Lower leg skin (tissue), 4 donors: ENCODE measurements around the gene USP13. TPM values are rescaled to one million over a fixed set of nuclear protein-coding genes. Genes with fewer than 3 reads are reported as not detected.

Experiments
- DNase-seq, 2 donors: peaks; one replicate each; pipeline ENCODE4 v3.0.0-alpha.2; 2019; ENCODE audit warnings: low spot score in 2 of 2
- H3K4me3 ChIP-seq: fragments of 200-600 bp; sonication (generic); 2 replicates; pipeline ENCODE4 v1.5.1; 2017; ENCODE audit warnings: mild to moderate bottlenecking, low read depth; ENCODE audit not compliant: poor library complexity, severe bottlenecking
- POLR2A ChIP-seq, 2 donors: fragments of 450-650 bp; IDR thresholded peaks; one replicate each; pipeline ENCODE4 v1.6.1; 2016 to 2017; ENCODE audit warnings: antibody characterized with exemption in 2 of 2, mild to moderate bottlenecking in 1 of 2, moderate library complexity in 1 of 2
- WGBS, 2 donors: methylation state at CpG; one replicate each; pipeline ENCODE4 v1.1.5; 2018; 5-methylcytosine and 5-hydroxymethylcytosine counted together
- intact Hi-C: fragments of 100-400 bp; cut with DNase I; formaldehyde crosslinking; loops from one replicate; pipeline ENCODE4 v1.15.0; 2023; ENCODE audit warnings: low total_unique reads
- total RNA-seq, 4 donors: library from RNA; depleted of rRNA; stranded (reverse); fragments of >200 nt; gene quantifications; one replicate each; pipeline ENCODE4 v1.1.0, GENCODE V29; 2016
- TF ChIP-seq, protein P1 (sequence below), 3 donors: fragments of 450-650 bp; IDR thresholded peaks; one replicate each; pipeline ENCODE4 v1.5.1; 2016; ENCODE audit warnings: antibody characterized with exemption in 3 of 3, mild to moderate bottlenecking in 3 of 3, moderate library complexity in 2 of 3

The USP13 gene
- total RNA-seq, 4 donors from 2014 or later: 1.6 to 9.4 (median 5.8) TPM

DNA sequence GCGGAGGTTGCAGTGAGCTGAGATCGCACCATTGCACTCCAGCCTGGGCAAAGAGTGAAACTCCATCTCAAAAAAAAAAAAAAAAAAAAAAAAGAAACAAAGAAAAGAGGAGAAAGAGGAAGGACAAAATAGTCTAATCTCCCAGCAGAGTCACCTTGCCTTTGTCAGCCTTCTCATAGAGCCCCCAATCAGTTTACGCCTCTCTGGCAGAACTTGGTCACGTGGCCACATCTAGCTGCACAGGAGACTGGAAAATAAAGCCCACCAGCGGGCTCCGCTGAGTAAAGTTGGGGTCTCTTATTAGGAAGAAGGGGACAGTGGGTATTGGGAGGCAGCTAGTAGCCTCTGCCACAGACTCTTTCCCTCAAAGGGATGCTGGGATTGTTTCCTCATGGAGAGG lies 41.9 kb downstream of the USP13 start:
- no peak for DNase-seq
- 97 to 100% methylated on average over 6 of the region's 6 CpGs for WGBS, 2 donors

DNA sequence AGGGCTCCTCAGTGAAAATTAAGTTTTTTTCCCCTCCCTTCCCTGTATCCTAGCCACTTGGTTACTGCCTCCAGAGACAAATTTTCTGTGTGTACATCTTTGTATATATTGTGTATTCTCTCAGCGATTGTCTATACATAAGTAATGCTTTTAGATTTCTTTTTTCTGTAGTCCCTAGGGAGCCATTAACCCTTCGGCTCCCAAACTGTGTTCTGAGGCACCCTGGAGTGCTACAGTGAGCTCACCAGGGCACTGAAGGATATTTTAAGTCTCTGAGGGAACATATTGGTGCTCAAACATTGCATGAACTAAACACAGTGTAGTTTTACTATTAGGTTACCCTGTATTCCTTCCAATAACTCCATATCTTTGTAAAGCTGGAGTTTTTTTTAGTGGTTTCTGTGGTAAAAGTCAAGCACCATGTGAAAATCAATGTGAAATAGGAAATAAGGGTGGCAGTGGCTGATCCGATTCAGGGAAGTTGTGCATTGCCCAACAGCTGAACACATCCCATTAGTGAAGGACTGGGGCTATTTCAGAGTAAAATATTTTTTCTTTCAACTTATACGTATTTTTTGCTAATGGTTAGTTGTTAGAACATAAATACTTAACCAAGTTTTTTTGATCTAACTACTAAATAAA lies 43.0 kb downstream of the USP13 start:
- H3K4me3 ChIP-seq: no peak overlapping the region
- TF ChIP-seq, protein P1, sequence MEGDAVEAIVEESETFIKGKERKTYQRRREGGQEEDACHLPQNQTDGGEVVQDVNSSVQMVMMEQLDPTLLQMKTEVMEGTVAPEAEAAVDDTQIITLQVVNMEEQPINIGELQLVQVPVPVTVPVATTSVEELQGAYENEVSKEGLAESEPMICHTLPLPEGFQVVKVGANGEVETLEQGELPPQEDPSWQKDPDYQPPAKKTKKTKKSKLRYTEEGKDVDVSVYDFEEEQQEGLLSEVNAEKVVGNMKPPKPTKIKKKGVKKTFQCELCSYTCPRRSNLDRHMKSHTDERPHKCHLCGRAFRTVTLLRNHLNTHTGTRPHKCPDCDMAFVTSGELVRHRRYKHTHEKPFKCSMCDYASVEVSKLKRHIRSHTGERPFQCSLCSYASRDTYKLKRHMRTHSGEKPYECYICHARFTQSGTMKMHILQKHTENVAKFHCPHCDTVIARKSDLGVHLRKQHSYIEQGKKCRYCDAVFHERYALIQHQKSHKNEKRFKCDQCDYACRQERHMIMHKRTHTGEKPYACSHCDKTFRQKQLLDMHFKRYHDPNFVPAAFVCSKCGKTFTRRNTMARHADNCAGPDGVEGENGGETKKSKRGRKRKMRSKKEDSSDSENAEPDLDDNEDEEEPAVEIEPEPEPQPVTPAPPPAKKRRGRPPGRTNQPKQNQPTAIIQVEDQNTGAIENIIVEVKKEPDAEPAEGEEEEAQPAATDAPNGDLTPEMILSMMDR (IDR thresholded peaks at IDR 0.05): no peak
- no peak for TF ChIP-seq POLR2A (IDR thresholded peaks at IDR 0.05)
- WGBS, 2 donors: 79 to 85% methylated on average over 4 of the region's 4 CpGs
- no peak for DNase-seq
- intact Hi-C loops: no loop called here

More for the DNA sequence above, 41.9 kb downstream of the USP13 start:
- H3K4me3 ChIP-seq: no peak overlapping the region
- intact Hi-C loops: no loop called here
- TF ChIP-seq, protein P1 (IDR thresholded peaks at IDR 0.05): no peak
- TF ChIP-seq POLR2A (IDR thresholded peaks at IDR 0.05): no peak

DNA sequence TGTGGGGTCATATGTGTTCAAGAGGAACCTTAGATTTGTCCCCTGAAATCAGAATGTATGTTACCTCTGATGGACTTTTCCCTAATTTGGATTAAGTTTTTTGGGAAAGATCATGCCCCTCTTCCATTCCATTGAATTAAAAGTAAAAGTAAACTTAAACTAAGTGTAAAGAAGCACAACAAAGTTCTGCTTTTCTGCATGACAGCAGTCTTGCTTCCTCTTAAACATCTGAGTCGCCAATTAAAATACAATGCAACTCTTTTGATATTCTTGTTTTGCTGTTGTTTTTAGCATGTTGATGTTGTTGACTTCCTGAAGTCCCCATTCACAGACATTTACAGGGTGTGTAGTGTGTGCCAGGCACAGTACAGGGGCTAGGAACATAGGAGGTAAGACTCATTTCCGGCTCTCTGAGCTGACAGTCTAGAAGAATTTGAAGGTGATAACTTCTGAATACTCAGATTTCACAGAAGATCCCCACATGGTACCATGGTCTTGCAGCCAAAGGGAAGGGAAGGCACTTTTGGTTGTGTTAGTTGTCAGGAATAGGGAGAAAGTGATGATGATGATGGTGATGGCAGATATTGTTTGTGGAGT lies 45.0 kb downstream of the USP13 start:
- WGBS, 2 donors: 91 to 92% methylated on average over 2 of the region's 2 CpGs
- no peak overlapping the region for H3K4me3 ChIP-seq
- no peak for TF ChIP-seq POLR2A (IDR thresholded peaks at IDR 0.05)
- TF ChIP-seq, protein P1 (IDR thresholded peaks at IDR 0.05): no peak
- DNase-seq: no peak
- intact Hi-C loops: no loop called here

DNA sequence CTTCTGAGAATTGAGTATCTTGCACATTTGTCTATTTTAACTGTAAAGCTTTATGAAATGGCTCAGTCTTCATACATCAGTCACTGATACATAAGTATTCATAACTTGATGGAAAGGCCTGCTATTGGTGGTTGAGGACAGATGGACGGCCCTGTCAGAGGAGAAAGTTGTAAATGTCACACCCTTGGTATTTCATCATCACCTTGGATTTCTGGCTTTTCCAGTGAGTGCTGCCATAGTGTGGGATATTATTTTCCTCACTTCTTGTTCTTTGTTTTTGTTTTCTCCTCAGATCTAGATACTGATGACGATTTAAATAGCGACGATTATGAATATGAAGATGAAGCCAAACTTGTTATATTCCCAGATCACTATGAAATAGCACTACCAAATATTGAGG lies 47.9 kb downstream of the USP13 start:
- no peak for DNase-seq
- no peak overlapping the region for H3K4me3 ChIP-seq
- TF ChIP-seq, protein P1 (IDR thresholded peaks at IDR 0.05): no peak
- TF ChIP-seq POLR2A (IDR thresholded peaks at IDR 0.05): no peak
- intact Hi-C loops: no loop called here
- WGBS, 2 donors: 84 to 87% methylated on average over 4 of the region's 4 CpGs

DNA sequence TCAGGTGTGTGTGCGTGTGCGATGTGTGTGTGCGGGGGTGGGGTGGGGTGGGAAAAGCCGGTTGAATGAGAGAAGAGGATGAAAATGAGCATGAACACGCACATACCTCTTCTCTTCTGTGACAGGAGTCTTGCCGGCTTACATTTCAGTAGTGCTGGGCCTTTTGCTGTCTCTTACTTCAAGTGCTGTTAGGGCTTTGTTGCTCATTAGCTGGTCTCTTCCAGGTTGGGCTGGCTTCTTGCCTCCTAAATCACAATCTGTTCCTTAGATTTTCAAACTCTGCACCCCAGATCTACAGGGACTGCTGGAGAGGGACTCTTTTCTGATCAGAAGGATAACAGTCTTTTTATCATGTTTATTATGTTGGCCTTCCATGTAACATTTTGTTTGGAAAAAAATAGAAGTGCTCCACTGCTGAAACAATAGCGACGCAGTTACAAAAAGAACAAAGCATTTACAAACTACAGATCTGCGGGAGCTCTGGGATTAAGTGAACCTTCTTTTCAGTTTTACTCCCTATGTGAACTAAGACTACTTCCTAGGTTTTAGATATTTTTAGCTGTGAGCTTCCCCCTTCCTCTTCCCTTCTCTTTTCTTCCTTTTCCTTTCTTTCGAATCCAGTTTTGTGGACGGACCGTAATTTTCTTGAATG lies 48.5 kb downstream of the USP13 start:
- no peak overlapping the region for H3K4me3 ChIP-seq
- DNase-seq: no peak
- intact Hi-C loops: no loop called here
- no peak for TF ChIP-seq POLR2A (IDR thresholded peaks at IDR 0.05)
- TF ChIP-seq, protein P1 (IDR thresholded peaks at IDR 0.05): no peak
- 88 to 89% methylated on average over 12 of the region's 12 CpGs for WGBS, 2 donors
